Peyer's patch (tissue), 4 donors: ENCODE data around the gene PPY. TPM values are rescaled to one million over a fixed set of nuclear protein-coding genes. Genes with fewer than 3 reads are reported as not detected.

Experiments
- total RNA-seq, 4 donors: library from RNA; depleted of rRNA; stranded (reverse); fragments of >200 nt; gene quantifications; one replicate each; pipeline ENCODE4 v1.1.0, GENCODE V29; 2016

The PPY gene
- total RNA-seq, 4 donors from 2014 or later: not detected

Other genes with a start within 250 kb of the PPY start
- gene SOST, start 183.7 kb downstream of the PPY start, total RNA-seq: not detected
- gene DUSP3, start 163.5 kb downstream of the PPY start, total RNA-seq: 100 to 1,000 TPM in 1 of 4 donors, 10 to 100 TPM in 3; 37.1 to 120 (median 87.1) TPM
- not detected for gene CFAP97D1, start 162.0 kb downstream of the PPY start, total RNA-seq
- gene MPP3, start 109.3 kb downstream of the PPY start, total RNA-seq: 10 to 100 TPM in 2 of 4 donors, 1 to 10 TPM in 2; 1.6 to 16.1 (median 10.5) TPM
- gene CD300LG, start 95.3 kb downstream of the PPY start, total RNA-seq: under 1 TPM in 1 of 4 donors, not detected in 3; 0.54 TPM
- gene MPP2, start 34.9 kb downstream of the PPY start, total RNA-seq: 1 to 10 TPM in 2 of 4 donors, under 1 TPM in 1, not detected in 1; 0.53 to 1.3 (median 1.2) TPM
- gene PYY, start 11.5 kb upstream of the PPY start, total RNA-seq: 10 to 100 TPM in 2 of 4 donors, 1 to 10 TPM in 1, not detected in 1; 7.5 to 58.0 (median 27.5) TPM
- gene NAGS, start 62.1 kb upstream of the PPY start, total RNA-seq: 10 to 100 TPM in 3 of 4 donors, 1 to 10 TPM in 1; 8.3 to 74.1 (median 57.3) TPM
- 10 to 100 TPM in 3 of 4 donors, 1 to 10 TPM in 1; 8.3 to 20.9 (median 17.5) TPM for gene TMEM101, start 72.5 kb upstream of the PPY start, total RNA-seq
- gene LSM12, start 124.2 kb upstream of the PPY start, total RNA-seq: 10 to 100 TPM; 10.7 to 28.4 (median 26.1) TPM
- 10 to 100 TPM in 3 of 4 donors, 1 to 10 TPM in 1; 8.3 to 48.9 (median 33.8) TPM for gene G6PC3, start 128.3 kb upstream of the PPY start, total RNA-seq
- 10 to 100 TPM; 42.4 to 71.0 (median 48.4) TPM for gene HDAC5, start 181.2 kb upstream of the PPY start, total RNA-seq
- gene HROB, start 199.5 kb upstream of the PPY start, total RNA-seq: 1 to 10 TPM in 3 of 4 donors, under 1 TPM in 1; 0.53 to 5.8 (median 1.6) TPM
- under 1 TPM in 1 of 4 donors, not detected in 3; 0.57 TPM for gene ASB16, start 228.2 kb upstream of the PPY start, total RNA-seq
- 10 to 100 TPM; 19.8 to 66.6 (median 52.7) TPM for gene TMUB2, start 244.5 kb upstream of the PPY start, total RNA-seq